Measurements from ENCODE around the gene DST. TPM values are rescaled to one million over a fixed set of nuclear protein-coding genes. Genes with fewer than 3 reads are reported as not detected.

Gene DST
- total RNA-seq, 2 experiments from 2014 or later = 1.3 to 1.7 TPM

DNA sequence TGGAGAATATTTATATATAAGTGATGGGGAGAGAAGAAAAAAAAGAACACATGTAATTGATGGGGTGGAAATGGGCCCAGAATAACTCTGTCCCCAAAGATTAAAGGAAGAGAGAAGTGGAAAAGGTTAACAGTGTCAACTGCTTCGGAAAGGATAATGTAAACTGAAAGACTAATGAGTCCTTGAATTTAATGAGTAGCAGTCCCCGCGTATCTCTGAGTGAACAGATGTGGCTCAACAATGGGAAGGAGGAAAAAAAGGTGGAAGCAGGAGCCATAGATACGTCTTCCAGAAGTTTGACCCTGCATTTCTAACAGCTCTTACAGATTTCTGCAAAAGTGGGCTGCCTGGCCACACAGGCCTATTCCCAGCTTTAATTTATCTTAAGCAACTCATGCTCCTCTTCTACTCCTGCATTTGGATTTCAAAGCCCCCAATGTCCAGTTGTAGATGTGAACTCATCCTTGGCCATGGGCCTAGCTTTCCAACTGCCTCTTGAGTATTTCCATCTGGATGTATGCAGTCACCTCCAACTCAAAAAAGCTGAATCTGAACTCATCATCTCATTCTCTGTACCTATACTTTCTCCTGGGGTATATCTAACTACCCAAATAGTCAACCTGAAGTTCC lies 61.3 kb downstream of the DST start:
- H3K27ac Mint-ChIP-seq = no peak overlapping the region
- TF ChIP-seq, protein P1, sequence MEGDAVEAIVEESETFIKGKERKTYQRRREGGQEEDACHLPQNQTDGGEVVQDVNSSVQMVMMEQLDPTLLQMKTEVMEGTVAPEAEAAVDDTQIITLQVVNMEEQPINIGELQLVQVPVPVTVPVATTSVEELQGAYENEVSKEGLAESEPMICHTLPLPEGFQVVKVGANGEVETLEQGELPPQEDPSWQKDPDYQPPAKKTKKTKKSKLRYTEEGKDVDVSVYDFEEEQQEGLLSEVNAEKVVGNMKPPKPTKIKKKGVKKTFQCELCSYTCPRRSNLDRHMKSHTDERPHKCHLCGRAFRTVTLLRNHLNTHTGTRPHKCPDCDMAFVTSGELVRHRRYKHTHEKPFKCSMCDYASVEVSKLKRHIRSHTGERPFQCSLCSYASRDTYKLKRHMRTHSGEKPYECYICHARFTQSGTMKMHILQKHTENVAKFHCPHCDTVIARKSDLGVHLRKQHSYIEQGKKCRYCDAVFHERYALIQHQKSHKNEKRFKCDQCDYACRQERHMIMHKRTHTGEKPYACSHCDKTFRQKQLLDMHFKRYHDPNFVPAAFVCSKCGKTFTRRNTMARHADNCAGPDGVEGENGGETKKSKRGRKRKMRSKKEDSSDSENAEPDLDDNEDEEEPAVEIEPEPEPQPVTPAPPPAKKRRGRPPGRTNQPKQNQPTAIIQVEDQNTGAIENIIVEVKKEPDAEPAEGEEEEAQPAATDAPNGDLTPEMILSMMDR (IDR thresholded peaks at IDR 0.05) = no peak

DNA sequence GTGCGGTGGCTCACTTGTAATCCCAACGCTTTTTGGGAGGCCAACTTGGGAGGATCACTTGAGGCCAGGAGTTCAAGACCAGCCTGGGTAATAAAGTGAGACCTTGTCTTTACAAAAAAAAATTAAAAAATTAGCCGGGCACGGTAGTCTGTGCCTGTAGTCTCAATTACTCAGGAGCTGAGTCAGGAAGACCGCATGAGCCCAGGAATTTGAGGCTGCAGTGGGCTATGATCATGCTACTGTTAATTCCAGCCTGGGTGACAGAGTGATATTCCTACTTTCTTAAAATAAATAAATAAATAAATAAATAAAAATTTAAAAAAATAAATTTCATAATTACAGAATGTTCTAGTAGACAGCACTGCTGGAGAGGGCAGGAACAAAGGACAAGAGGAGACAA lies 62.4 kb downstream of the DST start:
- no peaks in the 10 kb centered on the region for H3K27me3 Mint-ChIP-seq
- H3K27ac Mint-ChIP-seq = no peak overlapping the region
- ChIA-PET CTCF (interaction anchor here (0.8 to 3.7 kb wide), 2 partner anchors 10 to 14 kb away, joined by 3 to 23 read pairs; no protein-coding TSS in a partner anchor), POLR2A (no interaction called here)
- intact Hi-C loops (cut with micrococcal nuclease) = no loop called here
- TF ChIP-seq, protein P1 (IDR thresholded peaks at IDR 0.05) = no peak
- no peak overlapping the region for H3K4me3 Mint-ChIP-seq
- DNase-seq (no peak), ATAC-seq (no peak)
- no peaks in the 10 kb centered on the region for H3K9me3 Mint-ChIP-seq
- no peaks in the 10 kb centered on the region for H3K36me3 Mint-ChIP-seq (ENCODE audit: low read depth)
- no peaks in the 10 kb centered on the region for H3K4me1 Mint-ChIP-seq (ENCODE audit: low read depth)

More for the DNA sequence above, 61.3 kb downstream of the DST start:
- POLR2A ChIA-PET = interaction anchor here (0.6 kb wide), 1 partner anchor 140 kb away, joined by 3 read pairs; no protein-coding TSS in a partner anchor
- ATAC-seq = no peak
- no peaks in the 10 kb centered on the region for H3K4me1 Mint-ChIP-seq (ENCODE audit: low read depth)
- H3K36me3 Mint-ChIP-seq (ENCODE audit: low read depth) = no peaks in the 10 kb centered on the region
- intact Hi-C loops (cut with micrococcal nuclease) = no loop called here
- CTCF ChIA-PET = interaction anchor here (3.7 kb wide), 1 partner anchor 11 kb away, joined by 23 read pairs; no protein-coding TSS in a partner anchor
- H3K4me3 Mint-ChIP-seq = no peak overlapping the region
- no peaks in the 10 kb centered on the region for H3K9me3 Mint-ChIP-seq
- no peak for DNase-seq
- no peaks in the 10 kb centered on the region for H3K27me3 Mint-ChIP-seq

DNA sequence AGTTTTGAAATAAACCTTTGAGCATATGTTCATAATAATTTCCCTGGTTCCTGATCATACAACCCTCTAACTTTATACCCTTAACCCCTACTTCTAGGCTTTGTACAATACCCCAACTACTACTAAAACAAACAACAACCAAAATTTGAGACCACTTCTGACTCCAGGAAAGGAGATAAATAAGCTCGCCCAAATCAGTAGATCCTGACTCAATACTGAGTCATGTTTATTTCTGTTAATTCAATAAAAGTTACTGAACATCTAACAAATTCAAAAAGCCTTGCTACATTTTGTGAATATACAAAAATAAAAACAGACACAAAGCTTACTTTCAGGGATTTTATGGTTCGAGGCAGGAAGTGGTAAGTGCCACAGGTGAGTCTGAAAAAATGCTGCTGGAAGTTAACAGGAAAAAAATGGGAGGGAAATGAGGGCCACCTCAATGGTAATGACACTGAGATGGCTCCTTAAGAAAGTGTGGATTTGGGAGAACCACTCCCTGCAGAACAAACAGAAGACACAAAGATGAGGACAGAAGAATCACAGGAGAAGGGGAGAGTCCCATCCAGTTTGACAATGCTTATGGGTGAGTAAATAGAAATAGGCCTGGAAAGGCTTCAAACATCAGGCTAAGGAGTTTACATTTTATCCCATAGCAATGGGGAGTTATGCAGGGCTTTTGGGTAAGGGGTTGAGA lies 63.4 kb downstream of the DST start:
- POLR2A ChIA-PET = no interaction called here
- intact Hi-C loops (cut with micrococcal nuclease) = no loop called here
- no peak for ATAC-seq

DNA sequence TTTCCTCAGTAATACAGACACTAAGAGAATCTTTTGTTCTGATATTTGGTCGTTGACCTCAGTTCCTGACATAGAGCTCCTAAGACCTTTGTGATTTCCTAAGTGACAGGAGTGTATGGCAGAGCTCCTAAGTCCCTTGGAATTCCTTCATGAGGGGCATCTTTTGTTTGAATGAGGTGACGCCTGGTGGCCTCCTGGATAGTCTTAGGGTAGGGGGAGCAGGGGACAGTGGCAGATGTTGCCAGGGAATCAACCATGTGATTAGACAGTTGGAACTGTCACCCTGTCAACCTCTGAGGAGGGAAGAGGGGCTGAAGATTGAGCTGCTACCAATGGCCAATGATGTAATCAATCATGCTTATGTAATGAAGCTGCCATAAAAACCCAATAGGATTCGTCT lies 67.0 kb downstream of the DST start:
- ATAC-seq = no peak
- H3K4me1 Mint-ChIP-seq (ENCODE audit: low read depth) = no peaks in the 10 kb centered on the region

More for the DNA sequence above, 63.4 kb downstream of the DST start:
- Mint-ChIP-seq H3K27ac (no peak overlapping the region), H3K36me3 (ENCODE audit: low read depth) (no peaks in the 10 kb centered on the region), H3K4me3 (no peak overlapping the region), H3K9me3 (no peaks in the 10 kb centered on the region), H3K4me1 (ENCODE audit: low read depth) (no peaks in the 10 kb centered on the region), H3K27me3 (no peaks in the 10 kb centered on the region)
- DNase-seq = no peak
- CTCF ChIA-PET = interaction anchor here (3.7 kb wide), 1 partner anchor 9 kb away, joined by 23 read pairs; no protein-coding TSS in a partner anchor
- TF ChIP-seq, protein P1 (IDR thresholded peaks at IDR 0.05) = no peak

More for the DNA sequence above, 67.0 kb downstream of the DST start:
- H3K27me3 Mint-ChIP-seq = peaks cover 2% of the 10 kb centered on the region
- ChIA-PET POLR2A (no interaction called here), CTCF (interaction anchor here (2.1 kb wide), 1 partner anchor 19 kb away, joined by 8 read pairs; no protein-coding TSS in a partner anchor)
- no peak overlapping the region for H3K4me3 Mint-ChIP-seq
- H3K36me3 Mint-ChIP-seq (ENCODE audit: low read depth) = no peaks in the 10 kb centered on the region
- no peak overlapping the region for H3K27ac Mint-ChIP-seq
- TF ChIP-seq, protein P1 (IDR thresholded peaks at IDR 0.05) = no peak
- DNase-seq = no peak
- no peaks in the 10 kb centered on the region for H3K9me3 Mint-ChIP-seq
- intact Hi-C loops (cut with micrococcal nuclease) = no loop called here
